ENCODE results near the gene STUB1. TPM values are rescaled to one million over a fixed set of nuclear protein-coding genes. Genes with fewer than 3 reads are reported as not detected.

The STUB1 gene
- total RNA-seq, 2 donors from 2014 or later, result 53.6 to 70.4 TPM

GRCh38 chr16:662597-662996 lies 17.6 kb upstream of the STUB1 start:
- no peak for ATAC-seq (replicated peaks in 1 of 2)
- Mint-ChIP-seq H3K27me3 (ENCODE audit: low read depth) (no peaks in the 10 kb centered on the region), H3K4me3 (no peak overlapping the region), H3K9me3 (no peaks in the 10 kb centered on the region), H3K36me3 (ENCODE audit: insufficient read depth in 2 of 2) (no peaks in the 10 kb centered on the region), H3K4me1 (ENCODE audit: low read depth) (peaks cover 7% of the 10 kb centered on the region), H3K27ac (no peak overlapping the region)
- no peak for DNase-seq

- H3K4me1 Mint-ChIP-seq (ENCODE audit: low read depth), result peaks cover 9% of the 10 kb centered on the region
- DNase-seq (no peak), ATAC-seq (replicated peaks in 1 of 2) (no peak)
- H3K4me3 Mint-ChIP-seq, result no peak overlapping the region
- H3K36me3 Mint-ChIP-seq (ENCODE audit: insufficient read depth in 2 of 2), result peaks cover 0 to 2% of the 10 kb centered on the region in 2 donors
- H3K27me3 Mint-ChIP-seq (ENCODE audit: low read depth), result no peaks in the 10 kb centered on the region
- no peaks in the 10 kb centered on the region for H3K9me3 Mint-ChIP-seq
- H3K27ac Mint-ChIP-seq, result no peak overlapping the region
These were observed 13.6 kb upstream of the STUB1 start for GRCh38 chr16:666572-666971.

- ATAC-seq (replicated peaks in 1 of 2), result no peak
- H3K27me3 Mint-ChIP-seq (ENCODE audit: low read depth), result no peaks in the 10 kb centered on the region
These were observed 13.0 kb upstream of the STUB1 start for GRCh38 chr16:667113-667779.

GRCh38 chr16:667780-668518 lies 12.3 kb upstream of the STUB1 start, which contains the start of gene RHOT2:
Gene RHOT2 (plus strand): TSS chr16:668132. CDS start chr16:668200, 68 bp downstream.
- H3K36me3 Mint-ChIP-seq (ENCODE audit: insufficient read depth in 2 of 2), result peaks cover 0 to 2% of the 10 kb centered on the region in 2 donors
- DNase-seq (peak; percentile 96 to 98), ATAC-seq (replicated peaks in 1 of 2) (peak; percentile 95 to 97)
- peaks cover 9% of the 10 kb centered on the region for H3K4me1 Mint-ChIP-seq (ENCODE audit: low read depth)
- no peaks in the 10 kb centered on the region for H3K9me3 Mint-ChIP-seq
- peak within 1 kb of the TSS; percentile 85 for H3K27ac Mint-ChIP-seq
- H3K27me3 Mint-ChIP-seq (ENCODE audit: low read depth), result no peaks in the 10 kb centered on the region
- H3K4me3 Mint-ChIP-seq, result peak within 1 kb of the TSS; percentile 85 to 88

More at GRCh38 chr16:667113-667779, 13.0 kb upstream of the STUB1 start:
- H3K27ac Mint-ChIP-seq, result peak overlapping the region; percentile 85
- H3K4me3 Mint-ChIP-seq, result peak overlapping the region; percentile 79 to 85
- H3K36me3 Mint-ChIP-seq (ENCODE audit: insufficient read depth in 2 of 2), result peaks cover 0 to 2% of the 10 kb centered on the region in 2 donors
- no peak for DNase-seq
- peaks cover 9% of the 10 kb centered on the region for H3K4me1 Mint-ChIP-seq (ENCODE audit: low read depth)
- no peaks in the 10 kb centered on the region for H3K9me3 Mint-ChIP-seq

- DNase-seq, result no peak
- ATAC-seq (replicated peaks in 1 of 2), result peak in 1 of 2 donors; percentile 11
These were observed 11.6 kb upstream of the STUB1 start for GRCh38 chr16:668519-669171.

GRCh38 chr16:669666-670065 lies 10.5 kb upstream of the STUB1 start:
- no peak overlapping the region for H3K27ac Mint-ChIP-seq
- peak overlapping the region; percentile 46 to 85 for H3K4me3 Mint-ChIP-seq

More at GRCh38 chr16:668519-669171, 11.6 kb upstream of the STUB1 start:
- Mint-ChIP-seq H3K4me3 (peak overlapping the region; percentile 85 to 88), H3K36me3 (ENCODE audit: insufficient read depth in 2 of 2) (peaks cover 0 to 2% of the 10 kb centered on the region in 2 donors), H3K9me3 (no peaks in the 10 kb centered on the region), H3K4me1 (ENCODE audit: low read depth) (peaks cover 9% of the 10 kb centered on the region), H3K27me3 (ENCODE audit: low read depth) (no peaks in the 10 kb centered on the region), H3K27ac (peak overlapping the region; percentile 46)

GRCh38 chr16:670485-671352 lies 9.5 kb upstream of the STUB1 start:
- DNase-seq (no peak), ATAC-seq (replicated peaks in 1 of 2) (no peak)
- H3K36me3 Mint-ChIP-seq (ENCODE audit: insufficient read depth in 2 of 2), result peaks cover 0 to 2% of the 10 kb centered on the region in 2 donors
- H3K27me3 Mint-ChIP-seq (ENCODE audit: low read depth), result no peaks in the 10 kb centered on the region
- H3K27ac Mint-ChIP-seq, result no peak overlapping the region
- H3K9me3 Mint-ChIP-seq, result no peaks in the 10 kb centered on the region
- H3K4me3 Mint-ChIP-seq, result peak overlapping the region; percentile 46 to 52
- H3K4me1 Mint-ChIP-seq (ENCODE audit: low read depth), result peaks cover 9% of the 10 kb centered on the region

More at GRCh38 chr16:669666-670065, 10.5 kb upstream of the STUB1 start:
- no peak for DNase-seq
- peaks cover 9% of the 10 kb centered on the region for H3K4me1 Mint-ChIP-seq (ENCODE audit: low read depth)
- ATAC-seq (replicated peaks in 1 of 2), result no peak
- H3K36me3 Mint-ChIP-seq (ENCODE audit: insufficient read depth in 2 of 2), result peaks cover 0 to 2% of the 10 kb centered on the region in 2 donors
- no peaks in the 10 kb centered on the region for H3K9me3 Mint-ChIP-seq
- no peaks in the 10 kb centered on the region for H3K27me3 Mint-ChIP-seq (ENCODE audit: low read depth)

GRCh38 chr16:671353-672131 lies 8.7 kb upstream of the STUB1 start:
- H3K36me3 Mint-ChIP-seq (ENCODE audit: insufficient read depth in 2 of 2), result peaks cover 0 to 2% of the 10 kb centered on the region in 2 donors
- peaks cover 9% of the 10 kb centered on the region for H3K4me1 Mint-ChIP-seq (ENCODE audit: low read depth)
- H3K27ac Mint-ChIP-seq, result no peak overlapping the region
- no peak overlapping the region for H3K4me3 Mint-ChIP-seq
- H3K27me3 Mint-ChIP-seq (ENCODE audit: low read depth), result no peaks in the 10 kb centered on the region
- DNase-seq (no peak), ATAC-seq (replicated peaks in 1 of 2) (no peak)
- no peaks in the 10 kb centered on the region for H3K9me3 Mint-ChIP-seq

GRCh38 chr16:672371-672770 lies 7.8 kb upstream of the STUB1 start:
- peaks cover 9% of the 10 kb centered on the region for H3K4me1 Mint-ChIP-seq (ENCODE audit: low read depth)
- ATAC-seq (replicated peaks in 1 of 2), result no peak
- no peak overlapping the region for H3K4me3 Mint-ChIP-seq
- DNase-seq, result no peak
- H3K36me3 Mint-ChIP-seq (ENCODE audit: insufficient read depth in 2 of 2), result peaks cover 0 to 2% of the 10 kb centered on the region in 2 donors
- no peaks in the 10 kb centered on the region for H3K9me3 Mint-ChIP-seq
- H3K27ac Mint-ChIP-seq, result no peak overlapping the region
- no peaks in the 10 kb centered on the region for H3K27me3 Mint-ChIP-seq (ENCODE audit: low read depth)

GRCh38 chr16:672851-673250 lies 7.4 kb upstream of the STUB1 start:
- Mint-ChIP-seq H3K36me3 (ENCODE audit: insufficient read depth in 2 of 2) (peaks cover 0 to 2% of the 10 kb centered on the region in 2 donors), H3K9me3 (no peaks in the 10 kb centered on the region), H3K4me1 (ENCODE audit: low read depth) (peaks cover 4% of the 10 kb centered on the region), H3K27me3 (ENCODE audit: low read depth) (no peaks in the 10 kb centered on the region), H3K27ac (no peak overlapping the region), H3K4me3 (no peak overlapping the region)
- ATAC-seq (replicated peaks in 1 of 2) (no peak), DNase-seq (no peak)

GRCh38 chr16:673399-673991 lies 6.7 kb upstream of the STUB1 start:
- H3K9me3 Mint-ChIP-seq, result no peaks in the 10 kb centered on the region
- H3K4me1 Mint-ChIP-seq (ENCODE audit: low read depth), result peaks cover 4% of the 10 kb centered on the region
- peaks cover 0 to 2% of the 10 kb centered on the region in 2 donors for H3K36me3 Mint-ChIP-seq (ENCODE audit: insufficient read depth in 2 of 2)
- H3K27ac Mint-ChIP-seq, result no peak overlapping the region
- H3K27me3 Mint-ChIP-seq (ENCODE audit: low read depth), result no peaks in the 10 kb centered on the region
- no peak overlapping the region for H3K4me3 Mint-ChIP-seq
- DNase-seq (no peak), ATAC-seq (replicated peaks in 1 of 2) (no peak)
